H1 (cell line): ENCODE measurements around the gene CELF6. TPM values are rescaled to one million over a fixed set of nuclear protein-coding genes. Genes with fewer than 3 reads are reported as not detected.

Experiments used
- ATF2 ChIP-seq: IDR thresholded peaks from 2 replicates; pipeline ENCODE4 v1.6.1; 2012; ENCODE audit warnings: low read length, inconsistent platforms
- KDM5A ChIP-seq: fragments of 200-600 bp; IDR thresholded peaks from 2 replicates; pipeline ENCODE4 v1.7.1; 2012; ENCODE audit warnings: mild to moderate bottlenecking, low read length, inconsistent platforms, mixed read lengths
- POLR2A ChIP-seq, 2 experiments: IDR thresholded peaks; 1 replicate in 1 of 2; 2 replicates in 1 of 2; pipeline ENCODE4 v1.6.1; 2011; ENCODE audit warnings: low read depth in 2 of 2, low read length in 2 of 2, mild to moderate bottlenecking in 2 of 2; ENCODE audit errors: control extremely low read depth in 1 of 2
- POLR2AphosphoS5 ChIP-seq: IDR thresholded peaks from 2 replicates; pipeline ENCODE4 v1.6.1; 2011; ENCODE audit warnings: low read depth, low read length
- TCF12 ChIP-seq: IDR thresholded peaks from 2 replicates; pipeline ENCODE4 v1.6.1; 2011; ENCODE audit warnings: low read depth, mild to moderate bottlenecking, low read length
- polyA plus RNA-seq, 7 experiments: library from polyadenylated mRNA; depleted of rRNA in 3 of 7; stranded (reverse) in 5 of 7; unstranded in 2 of 7; fragments of >200 nt in 5 of 7; fragments of 200-250 nt in 2 of 7; gene quantifications; 1 replicate in 5 of 7; 2 replicates in 1 of 7; 4 replicates in 1 of 7; pipeline versions ENCODE4 v1.2.1 to v1.2.3, GENCODE V29; 2011 to 2013; ENCODE audit warnings: missing spikeins in 2 of 7, mixed read lengths in 2 of 7
- total RNA-seq: library from RNA; stranded (reverse); fragmentation: NEBNext Ultra II Directional; extraction: Animal tissue kit (Norgen Biotek cat#: 25700); gene quantifications from 2 replicates; pipeline ENCODE4 v1.2.1, GENCODE V29; 2021

Gene CELF6
- total and polyA plus RNA-seq, 2 of the 8 experiments (the other 6 are each of a cell fraction or from before 2014, with no cell fraction given): 0.09 to 0.19 TPM

DNA sequence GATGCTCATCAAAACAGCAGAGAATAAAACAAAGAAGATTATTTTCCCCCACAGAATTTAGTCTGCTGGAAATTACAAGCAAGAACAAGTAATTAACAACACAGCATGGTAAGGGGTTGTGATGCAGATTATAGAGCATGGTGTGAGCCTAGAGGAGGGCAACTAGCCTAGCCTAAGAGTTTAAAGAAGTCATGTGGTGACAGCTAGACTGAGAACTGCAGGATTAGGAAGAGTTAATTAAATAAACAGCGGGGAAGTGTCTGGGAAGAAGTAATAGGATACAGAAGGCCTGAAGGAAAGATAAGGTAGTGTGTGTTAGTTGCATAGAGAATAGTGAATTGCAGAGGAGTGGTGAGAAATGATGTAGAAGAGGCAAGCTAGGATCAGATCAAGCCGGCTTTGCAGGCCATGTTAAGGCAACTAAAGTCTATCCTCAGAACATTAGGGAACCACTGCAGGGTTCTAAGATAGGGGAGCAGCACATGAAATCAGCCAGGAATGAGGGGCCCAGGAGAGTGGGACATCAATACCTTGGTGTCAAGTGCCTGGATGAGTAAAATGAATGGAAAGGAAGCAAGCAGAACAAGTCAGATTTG lies 77.1 kb downstream of the CELF6 start (continued):
- TF ChIP-seq ATF2 (peak; percentile 82; the same call in 1 of the 2 replicates), KDM5A (no peak), POLR2A (IDR thresholded peaks at IDR 0.05; ENCODE audit: control extremely low read depth in 1 of 2, low read depth in 2 of 2, low read length in 2 of 2) (no peak), TCF12 (peak; percentile 78; the same call in 1 of the 2 replicates), POLR2AphosphoS5 (peak; percentile 93)
- TF ChIP-seq, all 59 proteins: peak for 11
